Medulla oblongata (tissue), 1 donor: ENCODE data around the gene PMVK.
"Not testable (repeated sequence)": the region's sequence is repeated elsewhere in the genome, so short reads cannot be mapped to it uniquely, and the experiment has no call there.

ENCODE experiments used
- DNase-seq: peaks from one replicate; pipeline ENCODE4 v3.0.0-alpha.2; 2015; ENCODE audit errors: extremely low spot score

PMVK gene

DNA sequence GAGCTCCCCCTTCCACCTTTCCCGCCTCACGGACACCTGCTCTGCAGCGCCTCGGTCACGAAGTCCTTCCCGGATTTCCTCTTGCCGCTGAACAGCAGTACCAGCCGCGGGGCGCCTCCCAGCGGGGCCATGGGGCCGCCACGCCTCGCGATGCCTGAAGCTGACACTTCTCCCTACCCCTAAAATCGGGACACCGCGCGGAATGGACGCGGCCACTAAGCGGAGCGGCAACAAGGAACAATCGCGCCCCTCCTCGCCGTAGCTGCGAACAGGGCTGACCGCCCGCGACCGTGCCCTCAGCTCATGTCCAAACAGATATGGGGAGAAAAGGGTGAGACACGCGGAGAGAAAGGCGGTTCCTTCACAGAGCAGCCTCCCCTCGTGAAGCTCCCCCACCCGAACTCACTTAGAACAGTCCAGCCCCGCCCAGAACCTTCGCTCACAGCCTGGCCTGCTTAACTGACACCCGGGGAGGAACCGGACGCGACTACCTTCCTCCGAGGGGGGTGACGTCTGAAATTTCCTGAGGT, at the start of gene PMVK:
PMVK (minus strand) TSS at position 165 of the 530 bp plus-strand sequence; CDS start at position 131, 34 bp downstream.
- DNase-seq, result peak; percentile 98

DNA sequence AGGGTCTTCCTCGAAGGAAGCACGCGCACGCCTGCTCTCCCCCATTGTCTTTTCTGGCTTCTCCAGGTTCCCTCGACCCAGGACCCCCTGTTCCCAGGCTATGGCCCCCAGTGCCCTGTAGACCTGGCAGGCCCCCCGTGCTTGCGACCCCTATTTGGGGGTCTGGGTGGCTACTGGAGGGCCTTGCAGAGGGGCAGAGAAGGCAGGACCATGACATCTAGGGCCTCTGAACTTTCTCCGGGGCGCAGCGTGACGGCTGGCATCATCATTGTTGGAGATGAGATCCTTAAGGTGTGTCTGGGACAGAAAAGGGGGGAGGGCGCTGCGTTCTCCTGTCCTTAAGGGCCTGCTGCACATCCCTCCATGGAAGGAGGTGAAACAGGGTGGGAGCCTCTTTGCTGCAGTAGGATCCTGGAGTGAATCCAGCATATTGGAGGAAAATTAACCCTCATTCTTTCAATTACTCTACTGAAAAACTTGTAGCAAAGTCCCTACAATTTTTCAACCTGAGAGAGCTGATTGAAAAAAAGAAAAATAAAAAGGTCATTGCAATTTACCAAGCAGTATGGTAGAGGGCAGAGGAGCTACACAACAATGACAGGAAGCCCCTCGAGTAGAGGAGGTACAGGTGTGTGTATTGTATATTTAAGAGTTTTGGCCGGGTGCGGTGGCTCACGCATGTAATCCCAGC, 47.4 kb upstream of the PMVK start:
- no peak for DNase-seq

DNA sequence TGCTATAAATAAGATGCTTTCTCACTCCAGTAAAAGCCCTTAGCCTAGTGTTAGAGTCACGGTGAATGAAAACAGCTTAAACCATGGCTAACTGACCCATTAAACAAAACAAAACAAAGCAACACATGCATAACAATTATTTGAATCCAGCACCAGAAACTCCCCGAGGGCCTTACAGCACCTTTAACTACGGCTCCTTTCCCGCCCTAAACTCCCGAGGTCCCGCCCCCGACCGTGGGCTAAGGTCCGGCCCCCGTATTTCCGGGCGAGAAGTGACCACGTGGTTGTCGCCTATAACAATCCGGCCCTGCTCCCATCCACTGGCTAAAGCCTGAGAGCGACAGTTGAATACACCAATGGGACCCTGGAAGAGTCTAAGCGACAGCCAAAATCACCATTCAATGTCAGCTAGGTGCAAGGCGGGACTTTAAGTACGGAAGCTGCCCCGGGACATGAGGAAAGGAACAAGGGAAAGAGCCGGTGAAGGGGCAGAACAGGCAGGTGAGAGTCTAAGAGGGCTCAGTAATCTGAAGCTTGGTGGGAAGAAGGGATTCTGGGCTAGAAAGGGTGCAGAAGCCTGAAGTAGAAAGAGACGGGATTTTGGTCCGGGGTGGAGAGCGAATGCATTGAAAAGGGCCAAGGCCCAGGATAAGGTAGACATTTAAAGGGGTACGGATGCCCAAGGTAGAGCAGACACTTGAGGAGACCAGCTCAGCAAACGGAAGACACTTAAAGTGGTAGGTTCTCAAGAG, 46.6 kb upstream of the PMVK start, which contains the start of gene FLAD1:
FLAD1 (plus strand) TSS at position 448 of the 752 bp plus-strand sequence. CDS start 351 bp downstream, outside the sequence.
- peak; percentile 99 for DNase-seq

GRCh38 chr1:154982341-154982740, 45.8 kb upstream of the PMVK start:
- DNase-seq, result no peak

DNA sequence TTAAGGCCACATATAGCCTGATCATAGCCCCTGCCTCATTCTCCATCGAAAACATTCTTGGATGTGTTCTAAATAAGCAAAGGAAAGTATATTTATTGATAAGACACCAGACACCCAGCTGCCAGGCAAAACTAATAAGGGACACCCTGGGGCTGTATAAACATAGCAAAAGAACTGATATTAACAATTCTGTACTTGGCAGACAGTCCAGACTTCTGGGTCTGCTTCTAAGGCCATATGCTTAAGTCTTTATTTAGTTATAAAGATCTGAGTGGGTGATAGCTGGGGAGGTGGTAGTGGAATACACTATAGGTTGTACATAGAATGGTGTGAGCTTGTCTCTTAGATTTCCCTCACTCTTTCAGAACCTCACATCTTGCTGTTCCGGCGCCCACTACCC, 41.8 kb upstream of the PMVK start:
- DNase-seq, result no peak

GRCh38 chr1:154977762-154978161, 41.2 kb upstream of the PMVK start:
- not testable (repeated sequence) for DNase-seq

DNA sequence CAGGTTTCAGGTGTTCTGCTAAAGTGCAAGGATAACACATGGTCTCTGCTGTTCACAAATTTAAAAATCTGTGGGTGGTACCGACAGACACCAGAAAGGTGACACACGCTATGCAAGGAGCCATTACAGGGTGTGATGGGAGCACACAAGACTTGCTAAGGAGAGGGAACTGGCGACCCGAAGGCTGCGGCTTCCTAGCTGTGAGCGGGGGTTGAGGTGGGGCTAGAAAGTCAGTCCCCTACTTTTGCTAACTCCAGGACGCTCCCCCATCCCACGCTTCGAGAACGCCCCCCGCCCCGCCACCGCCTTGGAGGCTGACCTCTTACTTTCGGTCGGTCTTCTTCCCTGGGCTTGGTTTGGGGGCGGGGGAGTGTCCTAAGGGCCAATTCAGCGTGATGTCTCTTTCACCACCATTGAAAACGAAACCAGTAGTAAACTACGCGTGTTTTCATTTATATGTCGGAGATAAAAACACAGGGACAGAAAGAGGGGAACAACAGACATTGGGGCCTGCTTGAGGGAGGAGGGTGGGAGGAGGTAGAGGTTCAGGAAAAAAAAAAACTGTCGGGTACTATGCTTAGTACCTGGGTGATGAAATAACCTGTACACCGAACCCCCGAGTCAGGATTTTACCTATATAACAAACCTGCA, 39.0 kb upstream of the PMVK start:
- peak; percentile 58 for DNase-seq

GRCh38 chr1:154974808-154975408, 38.4 kb upstream of the PMVK start:
- peak; percentile 98 for DNase-seq

GRCh38 chr1:154974102-154974807, 37.7 kb upstream of the PMVK start, which contains the start of gene CKS1B:
TSS of gene CKS1B (plus strand) at chr1:154974681. CDS start at chr1:154974746, 65 bp downstream.
- peak; percentile 100 for DNase-seq

DNA sequence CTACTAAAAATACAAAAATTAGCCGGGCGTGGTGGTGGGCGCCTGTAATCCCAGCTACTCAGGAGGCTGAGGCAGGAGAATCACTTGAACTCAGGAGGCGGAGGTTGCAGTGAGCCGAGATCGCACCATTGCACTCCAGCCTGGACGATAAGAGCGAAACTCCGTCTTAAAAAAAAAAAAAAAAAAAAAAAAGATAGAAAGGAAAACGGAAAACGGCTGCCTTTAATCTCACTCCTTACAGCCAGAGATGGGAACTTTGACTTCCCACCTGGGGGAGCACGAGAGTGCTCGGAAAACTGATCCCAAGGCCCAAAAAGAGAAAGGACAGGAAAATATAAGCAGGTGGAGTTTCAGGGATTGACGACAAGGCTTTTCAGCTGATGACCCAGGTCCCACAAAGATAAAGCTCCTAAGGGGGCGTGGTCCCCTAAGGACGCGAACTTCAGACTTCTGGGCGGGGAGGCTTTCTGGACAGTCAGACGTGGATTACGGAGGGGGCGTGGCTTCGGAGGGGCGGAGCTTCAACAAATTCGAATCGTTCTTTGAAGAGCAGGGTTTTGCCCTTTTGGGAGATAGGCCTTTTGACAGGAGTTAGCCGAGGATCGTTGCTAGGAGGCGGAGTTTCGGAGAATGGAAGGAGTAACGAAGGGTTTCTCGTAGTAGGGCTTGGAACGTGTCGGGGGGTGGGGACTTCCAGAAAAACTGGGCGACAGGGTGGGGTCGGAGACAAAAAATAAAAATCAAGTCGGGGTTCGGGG, 37.0 kb upstream of the PMVK start:
- peak; percentile 93 for DNase-seq

DNA sequence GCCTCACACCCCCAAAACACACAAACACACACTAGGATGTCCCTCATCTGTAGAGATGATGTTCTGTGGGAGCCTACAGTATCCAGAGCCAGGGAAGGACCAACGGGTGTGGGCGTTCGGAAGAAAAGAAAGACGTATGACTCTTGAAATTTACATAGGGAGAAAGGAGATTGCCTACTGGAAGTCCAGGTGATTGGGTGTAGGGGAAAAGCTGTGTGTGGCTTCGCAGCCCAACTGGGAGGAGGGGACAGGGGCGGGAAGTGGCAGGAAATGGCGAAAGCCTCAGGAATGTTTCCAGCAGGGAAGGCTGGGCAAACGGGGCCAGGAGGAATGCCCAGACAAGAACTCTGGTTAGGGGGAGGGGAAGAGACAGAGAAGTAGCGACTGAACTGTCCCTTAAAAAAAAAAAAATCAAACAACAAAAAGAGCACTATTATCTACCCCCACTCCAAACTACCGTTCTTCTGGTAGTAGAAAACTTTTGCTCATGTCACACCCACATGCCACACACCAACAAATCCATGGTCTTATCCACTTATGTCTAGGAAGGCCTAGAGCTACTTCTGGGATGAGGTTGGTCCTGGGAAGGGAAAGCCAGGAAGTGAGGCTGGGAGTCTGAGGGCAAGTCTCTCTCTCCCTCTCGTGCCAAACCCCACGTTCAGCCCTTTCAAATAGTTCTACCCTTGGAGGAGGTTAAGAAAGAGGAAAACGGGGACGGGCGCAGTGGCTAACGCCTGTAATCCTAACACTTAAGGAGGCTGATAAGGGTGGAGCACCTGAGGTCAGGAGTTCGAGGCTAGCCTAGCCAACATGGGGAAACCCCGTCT, 36.2 kb upstream of the PMVK start:
- peak; percentile 62 for DNase-seq

- no peak for DNase-seq
Observed at GRCh38 chr1:154972213-154972516, 35.6 kb upstream of the PMVK start.

DNA sequence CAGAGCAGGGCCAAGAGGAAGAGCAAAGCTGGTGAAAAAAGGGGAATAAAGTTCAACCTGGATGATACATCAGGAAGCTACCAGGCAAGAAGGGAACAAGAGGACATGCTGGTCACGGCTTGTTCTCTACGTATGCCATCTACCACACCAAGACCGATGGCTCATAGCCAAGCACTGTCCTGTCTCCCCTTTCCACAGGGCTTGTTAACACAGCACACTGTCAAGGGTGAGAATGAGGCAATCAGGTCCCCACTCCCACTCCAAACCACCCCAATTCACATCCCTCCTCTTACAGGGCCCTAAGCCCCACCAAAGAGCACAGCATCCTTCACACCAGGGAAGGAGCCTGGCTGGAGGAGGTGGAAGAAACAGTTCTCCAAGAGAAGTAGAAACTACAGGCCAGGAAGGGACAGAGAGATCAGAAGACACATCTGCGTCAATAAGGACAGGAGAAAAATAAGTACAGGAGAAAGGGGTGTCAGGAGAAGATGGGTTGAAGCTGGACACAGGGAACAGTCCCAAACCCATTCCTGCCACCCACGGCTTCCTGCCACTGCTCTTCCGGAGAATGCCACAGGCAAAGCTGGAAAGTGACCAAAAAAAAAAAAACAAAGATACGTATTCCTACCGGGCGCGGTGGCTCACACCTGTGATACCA, 35.0 kb upstream of the PMVK start:
- DNase-seq, result no peak

- DNase-seq, result peak; percentile 95
Observed at GRCh38 chr1:154970631-154971340, 34.3 kb upstream of the PMVK start, which contains the start of gene SHC1. TSS of gene SHC1 (minus strand) at chr1:154970747. CDS start at chr1:154970526, 221 bp downstream.

DNA sequence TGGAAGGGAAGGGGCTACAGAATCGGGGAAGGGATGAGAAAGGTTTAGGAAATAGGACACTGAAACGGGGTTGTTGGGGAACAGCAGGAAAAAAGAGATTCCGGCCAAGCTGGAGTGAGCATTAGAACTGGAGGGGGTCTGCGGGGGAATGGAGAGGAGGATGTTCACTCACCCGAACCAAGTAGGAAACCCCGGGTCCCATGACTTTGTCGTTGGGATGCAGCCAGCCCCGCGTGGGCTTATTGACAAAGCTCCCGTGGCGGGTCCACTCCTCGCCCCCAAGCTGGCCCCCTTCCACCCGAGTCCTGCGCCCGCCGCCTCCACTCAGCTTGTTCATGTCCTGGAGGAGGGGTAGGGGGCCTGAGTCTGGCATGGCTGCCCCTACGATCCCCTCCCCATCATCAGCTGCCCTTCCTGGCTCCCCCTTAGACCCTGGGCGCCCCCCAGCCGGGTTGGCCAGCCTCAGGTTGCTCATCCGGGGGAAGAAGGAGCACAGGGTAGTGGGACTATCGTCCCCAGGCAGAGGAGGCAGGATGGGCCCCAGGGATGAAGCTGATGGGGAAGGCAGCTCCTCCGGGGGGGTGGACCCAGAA, 33.4 kb upstream of the PMVK start:
- no peak for DNase-seq

GRCh38 chr1:154969246-154969645, 32.7 kb upstream of the PMVK start:
- DNase-seq, result no peak

GRCh38 chr1:154968731-154969130, 32.2 kb upstream of the PMVK start:
- DNase-seq, result no peak
